Astrocyte (in vitro differentiated cells and primary cell): Measurements from ENCODE around the gene KCNK10. TPM values are rescaled to one million over a fixed set of nuclear protein-coding genes. Genes with fewer than 3 reads are reported as not detected.

Experiments
- DNase-seq: peaks from one replicate; pipeline ENCODE4 v3.0.0-alpha.2; 2010; ENCODE audit warnings: low read depth
- FAIRE-seq: peaks from 2 replicates; lab custom pipeline; 2011; peaks lifted over from hg19 to GRCh38; lab: Jason Lieb, UNC
- H2AFZ ChIP-seq: 2 replicates; pipeline ENCODE4 v1.6.0; 2012; ENCODE audit warnings: low read depth, low read length, inconsistent platforms
- H3K27ac ChIP-seq: 2 replicates; pipeline ENCODE4 v1.5.1; 2011; ENCODE audit warnings: low read depth, low read length, inconsistent platforms
- H3K27me3 ChIP-seq: 2 replicates; pipeline ENCODE4 v1.6.0; 2011; ENCODE audit warnings: low read length, inconsistent platforms; ENCODE audit not compliant: insufficient read depth
- H3K36me3 ChIP-seq: 2 replicates; pipeline ENCODE4 v1.5.1; 2011; ENCODE audit warnings: low read length, inconsistent platforms; ENCODE audit not compliant: insufficient read depth
- H3K4me1 ChIP-seq: 2 replicates; pipeline ENCODE4 v1.5.1; 2011; ENCODE audit warnings: low read length, inconsistent platforms; ENCODE audit not compliant: insufficient read depth
- H3K4me2 ChIP-seq: 2 replicates; pipeline ENCODE4 v1.6.0; 2012; ENCODE audit warnings: low read length, inconsistent platforms
- H3K4me3 ChIP-seq: 2 replicates; pipeline ENCODE4 v1.5.1; 2011; ENCODE audit warnings: low read depth, mild to moderate bottlenecking, low read length, inconsistent platforms; ENCODE audit not compliant: insufficient read depth
- H3K79me2 ChIP-seq: 2 replicates; pipeline ENCODE4 v1.6.0; 2012; ENCODE audit warnings: mild to moderate bottlenecking, low read length, inconsistent platforms; ENCODE audit not compliant: insufficient read depth
- H3K9ac ChIP-seq: 2 replicates; pipeline ENCODE4 v1.6.0; 2012; ENCODE audit warnings: mild to moderate bottlenecking, low read length, inconsistent platforms
- H3K9me3 ChIP-seq: 2 replicates; pipeline ENCODE4 v1.5.1; 2012; ENCODE audit warnings: low read depth, mild to moderate bottlenecking, low read length, inconsistent platforms; ENCODE audit not compliant: insufficient read depth
- H4K20me1 ChIP-seq: 2 replicates; pipeline ENCODE4 v1.6.0; 2012; ENCODE audit warnings: low read length, inconsistent platforms; ENCODE audit not compliant: insufficient read depth
- H3K27ac Mint-ChIP-seq: one replicate; pipeline ENCODE4 v1.8.0; 2021; ENCODE audit warnings: mild to moderate bottlenecking, mixed read lengths; ENCODE audit not compliant: unreplicated experiment
- H3K27me3 Mint-ChIP-seq: one replicate; pipeline ENCODE4 v1.8.0; 2021; ENCODE audit warnings: low read depth, mixed read lengths; ENCODE audit not compliant: unreplicated experiment
- H3K36me3 Mint-ChIP-seq: one replicate; pipeline ENCODE4 v1.8.0; 2021; ENCODE audit warnings: low read depth, mixed read lengths; ENCODE audit not compliant: unreplicated experiment
- H3K4me1 Mint-ChIP-seq: one replicate; pipeline ENCODE4 v1.8.0; 2021; ENCODE audit warnings: low read depth, mixed read lengths; ENCODE audit not compliant: unreplicated experiment
- H3K4me3 Mint-ChIP-seq: one replicate; pipeline ENCODE4 v1.8.0; 2021; ENCODE audit warnings: mild to moderate bottlenecking, moderate library complexity, mixed read lengths; ENCODE audit not compliant: unreplicated experiment
- H3K9me3 Mint-ChIP-seq: one replicate; pipeline ENCODE4 v1.8.0; 2021; ENCODE audit warnings: mild to moderate bottlenecking, mixed read lengths; ENCODE audit not compliant: unreplicated experiment
- CTCF ChIP-seq: IDR thresholded peaks from 2 replicates; pipeline ENCODE4 v1.5.1; 2011; ENCODE audit warnings: low read depth, mild to moderate bottlenecking, inconsistent platforms, low read length, moderate library complexity; ENCODE audit not compliant: insufficient read depth
- EZH2 ChIP-seq: IDR thresholded peaks from 2 replicates; pipeline ENCODE4 v1.6.1; 2012; ENCODE audit warnings: mild to moderate bottlenecking, low read length, inconsistent platforms; ENCODE audit not compliant: insufficient read depth
- total RNA-seq: library from RNA; stranded (reverse); gene quantifications from 2 replicates; pipeline ENCODE4 v1.2.1, GENCODE V29; 2021

Gene KCNK10
- total RNA-seq, 1 donor from 2014 or later = 0.14 TPM

GRCh38 chr14:88143810-88144209 lies 179.3 kb downstream of the KCNK10 start:
- no peak overlapping the region for H3K4me3 ChIP-seq
- H3K27ac ChIP-seq = no peak overlapping the region
- H4K20me1 ChIP-seq = no peaks in the 10 kb centered on the region
- H2AFZ ChIP-seq = no peak overlapping the region
- Mint-ChIP-seq H3K9me3 (no peaks in the 10 kb centered on the region), H3K36me3 (no peaks in the 10 kb centered on the region), H3K4me1 (no peaks in the 10 kb centered on the region), H3K27ac (no peak overlapping the region), H3K27me3 (peaks cover 37% of the 10 kb centered on the region), H3K4me3 (no peak overlapping the region)
- DNase-seq (no peak), FAIRE-seq (no peak)
- no peaks in the 10 kb centered on the region for H3K79me2 ChIP-seq
- H3K36me3 ChIP-seq = no peaks in the 10 kb centered on the region
- H3K4me2 ChIP-seq = no peak overlapping the region
- TF ChIP-seq CTCF (no peak), EZH2 (no peak)
- no peak overlapping the region for H3K9ac ChIP-seq
- no peaks in the 10 kb centered on the region for H3K9me3 ChIP-seq
- no peaks in the 10 kb centered on the region for H3K27me3 ChIP-seq
- no peaks in the 10 kb centered on the region for H3K4me1 ChIP-seq

DNA sequence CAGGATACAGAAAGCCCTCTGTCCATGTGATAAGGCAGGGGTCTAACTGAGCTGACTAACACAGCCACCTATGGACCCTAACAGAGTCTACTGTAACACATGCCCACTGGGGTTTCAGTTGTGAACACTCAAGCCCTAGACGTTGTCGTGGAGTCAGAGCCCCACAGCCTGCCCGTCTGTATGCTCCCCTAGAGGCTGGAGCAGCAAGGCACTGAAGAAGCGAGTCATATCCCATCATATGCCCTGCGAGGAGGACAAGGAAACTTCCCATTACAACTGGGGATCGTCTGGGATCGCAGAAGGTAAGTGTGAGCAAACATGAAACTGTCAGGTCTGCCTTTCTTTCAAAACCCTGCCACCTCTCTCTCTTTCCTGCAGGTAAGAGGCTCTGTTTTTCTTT lies 180.1 kb downstream of the KCNK10 start:
- no peak overlapping the region for H3K4me3 ChIP-seq
- Mint-ChIP-seq H3K27me3 (peaks cover 41% of the 10 kb centered on the region), H3K27ac (no peak overlapping the region), H3K4me1 (no peaks in the 10 kb centered on the region), H3K36me3 (no peaks in the 10 kb centered on the region), H3K9me3 (peaks cover 3% of the 10 kb centered on the region), H3K4me3 (no peak overlapping the region)
- H3K4me2 ChIP-seq = no peak overlapping the region
- H3K79me2 ChIP-seq = no peaks in the 10 kb centered on the region
- H3K36me3 ChIP-seq = no peaks in the 10 kb centered on the region
- no peak overlapping the region for H3K9ac ChIP-seq
- no peaks in the 10 kb centered on the region for H4K20me1 ChIP-seq
- no peak overlapping the region for H2AFZ ChIP-seq
- H3K27me3 ChIP-seq = no peaks in the 10 kb centered on the region
- H3K4me1 ChIP-seq = no peaks in the 10 kb centered on the region
- FAIRE-seq (no peak), DNase-seq (no peak)
- no peaks in the 10 kb centered on the region for H3K9me3 ChIP-seq
- no peak overlapping the region for H3K27ac ChIP-seq
- TF ChIP-seq EZH2 (no peak), CTCF (no peak)

GRCh38 chr14:88140874-88141273 lies 182.2 kb downstream of the KCNK10 start:
- Histone ChIP-seq H3K36me3 (no peaks in the 10 kb centered on the region), H3K9me3 (no peaks in the 10 kb centered on the region), H3K27ac (no peak overlapping the region), H3K4me1 (no peaks in the 10 kb centered on the region), H3K4me3 (no peak overlapping the region), H3K4me2 (no peak overlapping the region), H3K27me3 (no peaks in the 10 kb centered on the region), H4K20me1 (no peaks in the 10 kb centered on the region), H3K9ac (no peak overlapping the region), H2AFZ (no peak overlapping the region), H3K79me2 (no peaks in the 10 kb centered on the region)
- peaks cover 4% of the 10 kb centered on the region for H3K9me3 Mint-ChIP-seq
- DNase-seq (no peak), FAIRE-seq (no peak)
- H3K27me3 Mint-ChIP-seq = peaks cover 50% of the 10 kb centered on the region
- H3K4me3 Mint-ChIP-seq = no peak overlapping the region
- TF ChIP-seq CTCF = no peak
- H3K36me3 Mint-ChIP-seq = no peaks in the 10 kb centered on the region
- H3K27ac Mint-ChIP-seq = no peak overlapping the region
- no peaks in the 10 kb centered on the region for H3K4me1 Mint-ChIP-seq
